ENCODE measurements around the gene PRKAG1.

The PRKAG1 gene

DNA sequence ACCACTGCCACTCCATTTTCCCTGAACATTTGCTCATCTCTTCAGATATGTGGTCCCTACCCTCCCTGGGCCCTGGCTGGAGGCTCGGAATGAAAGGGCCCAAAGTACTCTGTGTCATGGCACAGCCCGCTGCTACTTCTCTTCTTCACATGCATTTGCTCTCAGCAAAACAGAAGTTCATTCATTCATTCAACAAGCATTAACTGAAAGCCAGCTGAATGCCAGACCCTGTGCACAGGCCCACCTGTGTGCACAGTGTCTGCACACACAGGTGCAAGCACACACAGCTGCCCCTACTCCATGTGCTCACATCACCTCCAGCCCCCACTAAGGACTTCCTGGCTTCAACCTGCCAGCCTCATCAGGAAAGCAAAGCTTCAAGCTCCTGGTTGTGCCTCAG, 32.7 kb downstream of the PRKAG1 start:
- TF ChIP-seq, protein P1, sequence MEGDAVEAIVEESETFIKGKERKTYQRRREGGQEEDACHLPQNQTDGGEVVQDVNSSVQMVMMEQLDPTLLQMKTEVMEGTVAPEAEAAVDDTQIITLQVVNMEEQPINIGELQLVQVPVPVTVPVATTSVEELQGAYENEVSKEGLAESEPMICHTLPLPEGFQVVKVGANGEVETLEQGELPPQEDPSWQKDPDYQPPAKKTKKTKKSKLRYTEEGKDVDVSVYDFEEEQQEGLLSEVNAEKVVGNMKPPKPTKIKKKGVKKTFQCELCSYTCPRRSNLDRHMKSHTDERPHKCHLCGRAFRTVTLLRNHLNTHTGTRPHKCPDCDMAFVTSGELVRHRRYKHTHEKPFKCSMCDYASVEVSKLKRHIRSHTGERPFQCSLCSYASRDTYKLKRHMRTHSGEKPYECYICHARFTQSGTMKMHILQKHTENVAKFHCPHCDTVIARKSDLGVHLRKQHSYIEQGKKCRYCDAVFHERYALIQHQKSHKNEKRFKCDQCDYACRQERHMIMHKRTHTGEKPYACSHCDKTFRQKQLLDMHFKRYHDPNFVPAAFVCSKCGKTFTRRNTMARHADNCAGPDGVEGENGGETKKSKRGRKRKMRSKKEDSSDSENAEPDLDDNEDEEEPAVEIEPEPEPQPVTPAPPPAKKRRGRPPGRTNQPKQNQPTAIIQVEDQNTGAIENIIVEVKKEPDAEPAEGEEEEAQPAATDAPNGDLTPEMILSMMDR (IDR thresholded peaks at IDR 0.05; ENCODE audit: low read depth, low read length) = no peak
- no peak for DNase-seq (ENCODE audit: extremely low read depth, low read depth)

DNA sequence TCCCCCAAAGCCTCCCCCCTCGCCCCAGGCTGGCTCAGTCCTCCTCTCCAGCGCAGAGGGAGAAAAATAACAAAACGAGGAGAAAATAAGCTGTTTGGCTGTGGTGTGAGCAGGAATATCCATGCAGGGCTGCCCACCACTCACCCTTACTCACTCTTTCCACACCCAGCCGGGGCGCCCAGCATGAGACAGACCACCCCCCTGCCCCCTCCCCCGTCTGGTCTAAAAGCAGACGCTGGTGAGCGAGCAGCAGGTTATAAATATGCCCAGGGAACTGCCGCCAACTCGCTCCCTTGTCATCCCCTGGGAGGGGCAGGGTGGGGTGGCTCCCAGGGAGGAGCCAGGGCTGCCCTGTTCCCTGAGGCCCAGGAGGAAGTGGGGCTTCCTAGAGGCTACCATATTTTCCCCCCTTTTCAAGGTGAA, 33.1 kb downstream of the PRKAG1 start:
- no peak for DNase-seq (ENCODE audit: extremely low read depth, low read depth)
- TF ChIP-seq, protein P1 (IDR thresholded peaks at IDR 0.05; ENCODE audit: low read depth, low read length) = no peak

DNA sequence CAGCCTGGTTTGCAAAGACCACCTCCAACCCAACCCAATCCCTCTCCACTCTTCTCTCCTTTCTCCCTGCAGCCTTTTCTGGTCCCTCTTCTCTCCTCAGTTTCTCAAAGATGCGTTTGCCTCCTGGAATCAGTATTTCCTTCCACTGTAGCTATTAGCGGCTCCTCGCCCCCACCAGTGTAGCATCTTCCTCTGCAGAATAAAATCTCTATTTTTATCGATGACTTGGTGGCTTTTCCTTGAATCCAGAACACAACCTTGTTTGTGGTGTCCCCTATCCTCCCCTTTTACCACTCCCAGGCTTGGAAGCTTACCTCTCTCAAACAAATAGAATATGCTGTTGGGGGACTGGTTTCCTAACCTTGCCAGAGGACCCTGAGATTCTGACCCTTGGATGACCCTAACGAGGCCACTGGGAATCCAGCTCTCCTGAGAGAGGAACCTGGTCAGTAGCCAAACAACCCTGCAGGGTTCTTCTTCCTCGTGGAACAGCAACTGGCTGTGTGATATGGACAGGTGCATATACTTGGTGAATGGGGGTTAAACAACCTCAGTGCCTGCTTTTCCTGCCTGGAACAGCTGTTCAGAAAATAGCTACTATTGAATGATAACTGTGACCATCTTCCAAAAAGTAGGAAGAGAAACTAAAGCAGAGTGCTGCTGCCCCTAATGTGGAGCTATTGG, 36.0 kb downstream of the PRKAG1 start:
- TF ChIP-seq, protein P1 (IDR thresholded peaks at IDR 0.05; ENCODE audit: low read depth, low read length) = no peak
- DNase-seq (ENCODE audit: extremely low read depth, low read depth) = no peak

DNA sequence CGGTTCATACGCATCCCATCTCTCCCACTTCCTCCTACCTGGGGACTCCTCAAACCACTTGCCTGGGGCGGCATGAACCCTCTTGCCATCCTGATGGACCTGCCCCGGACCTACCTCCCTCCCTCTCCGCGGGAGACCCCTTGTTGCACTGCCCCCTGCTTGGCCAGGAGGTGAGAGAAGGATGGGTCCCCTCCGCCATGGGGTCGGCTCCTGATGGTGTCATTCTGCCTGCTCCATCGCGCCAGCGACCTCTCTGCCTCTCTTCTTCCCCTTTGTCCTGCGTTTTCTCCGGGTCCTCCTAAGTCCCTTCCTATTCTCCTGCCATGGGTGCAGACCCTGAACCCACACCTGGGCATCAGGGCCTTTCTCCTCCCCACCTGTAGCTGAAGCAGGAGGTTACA, 36.8 kb downstream of the PRKAG1 start:
- TF ChIP-seq, protein P1 (IDR thresholded peaks at IDR 0.05; ENCODE audit: low read depth, low read length) = no peak

DNA sequence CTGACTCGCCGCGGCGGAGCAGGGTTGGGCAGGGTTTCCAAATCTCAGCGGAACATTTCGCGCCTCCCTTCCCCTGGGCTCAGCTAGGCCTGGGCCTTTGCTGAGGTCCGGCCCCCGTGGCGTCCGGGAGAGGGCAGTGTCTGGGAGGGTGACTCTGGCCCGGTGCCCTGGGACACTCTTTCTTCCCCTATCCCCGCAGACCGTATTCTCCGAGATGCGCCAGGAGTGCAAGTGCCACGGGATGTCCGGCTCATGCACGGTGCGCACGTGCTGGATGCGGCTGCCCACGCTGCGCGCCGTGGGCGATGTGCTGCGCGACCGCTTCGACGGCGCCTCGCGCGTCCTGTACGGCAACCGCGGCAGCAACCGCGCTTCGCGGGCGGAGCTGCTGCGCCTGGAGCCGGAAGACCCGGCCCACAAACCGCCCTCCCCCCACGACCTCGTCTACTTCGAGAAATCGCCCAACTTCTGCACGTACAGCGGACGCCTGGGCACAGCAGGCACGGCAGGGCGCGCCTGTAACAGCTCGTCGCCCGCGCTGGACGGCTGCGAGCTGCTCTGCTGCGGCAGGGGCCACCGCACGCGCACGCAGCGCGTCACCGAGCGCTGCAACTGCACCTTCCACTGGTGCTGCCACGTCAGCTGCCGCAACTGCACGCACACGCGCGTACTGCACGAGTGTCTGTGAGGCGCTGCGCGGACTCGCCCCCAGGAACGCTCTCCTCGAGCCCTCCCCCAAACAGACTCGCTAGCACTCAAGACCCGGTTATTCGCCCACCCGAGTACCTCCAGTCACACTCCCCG, 37.4 kb downstream of the PRKAG1 start:
- TF ChIP-seq, protein P1 (IDR thresholded peaks at IDR 0.05; ENCODE audit: low read depth, low read length) = no peak; the same call in 1 of the 2 replicates
- no peak for DNase-seq (ENCODE audit: extremely low read depth, low read depth)

More for the DNA sequence above, 36.8 kb downstream of the PRKAG1 start:
- DNase-seq (ENCODE audit: extremely low read depth, low read depth) = no peak

DNA sequence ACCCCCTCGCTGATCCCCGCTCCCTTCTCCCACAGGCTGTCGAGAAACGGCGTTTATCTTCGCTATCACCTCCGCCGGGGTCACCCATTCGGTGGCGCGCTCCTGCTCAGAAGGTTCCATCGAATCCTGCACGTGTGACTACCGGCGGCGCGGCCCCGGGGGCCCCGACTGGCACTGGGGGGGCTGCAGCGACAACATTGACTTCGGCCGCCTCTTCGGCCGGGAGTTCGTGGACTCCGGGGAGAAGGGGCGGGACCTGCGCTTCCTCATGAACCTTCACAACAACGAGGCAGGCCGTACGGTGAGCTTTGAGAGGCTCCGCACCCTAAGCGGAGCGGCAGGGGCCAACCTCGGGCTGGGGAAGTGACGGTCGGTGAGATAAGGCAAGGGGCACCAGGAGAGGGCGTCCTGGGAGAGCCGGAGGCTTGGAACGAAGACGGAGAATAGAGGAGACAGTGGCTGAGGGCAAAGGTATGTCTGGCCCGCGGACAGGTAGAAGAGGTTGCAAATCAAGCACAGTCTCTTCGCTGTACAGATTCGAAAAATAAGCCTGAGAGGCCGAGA, 38.1 kb downstream of the PRKAG1 start:
- DNase-seq (ENCODE audit: extremely low read depth, low read depth) = no peak
- TF ChIP-seq, protein P1 (IDR thresholded peaks at IDR 0.05; ENCODE audit: low read depth, low read length) = no peak; the same call in 1 of the 2 replicates

All from AG09319 (cell line).